GM23338 (cell line): Measurements from ENCODE around the gene RPP25. TPM values are rescaled to one million over a fixed set of nuclear protein-coding genes. Genes with fewer than 3 reads are reported as not detected.

Source experiments
- ATAC-seq: fragments of 200-7000 bp; cut with Tn5 transposase; 3 replicates; pipeline ENCODE4 v1.9.1; 2020
- DNase-seq: peaks from one replicate; pipeline ENCODE4 v3.0.0-alpha.2; 2015; ENCODE audit warnings: low spot score
- H2AFZ ChIP-seq: fragments of 200-600 bp; sonication (generic); 2 replicates; pipeline ENCODE4 v1.8.0; 2016; ENCODE audit warnings: antibody characterized with exemption, mild to moderate bottlenecking, moderate library complexity
- H3F3A ChIP-seq: fragments of 200-600 bp; sonication (generic); replicated peaks from 2 replicates; pipeline ENCODE4 v1.8.0; 2017; ENCODE audit warnings: antibody characterized with exemption, mixed run types, low read depth
- H3K27ac ChIP-seq: fragments of 200-600 bp; sonication (generic); 2 replicates; pipeline ENCODE4 v1.6.1; 2016; ENCODE audit warnings: low read depth
- H3K27me3 ChIP-seq: fragments of 200-600 bp; sonication (generic); 2 replicates; pipeline ENCODE4 v1.8.0; 2016; ENCODE audit warnings: mild to moderate bottlenecking, mixed run types, moderate library complexity; ENCODE audit not compliant: insufficient read depth
- H3K36me3 ChIP-seq: fragments of 200-600 bp; sonication (generic); 2 replicates; pipeline ENCODE4 v1.8.0; 2016; ENCODE audit warnings: mild to moderate bottlenecking; ENCODE audit not compliant: insufficient read depth
- H3K4me1 ChIP-seq: fragments of 200-600 bp; sonication (generic); 2 replicates; pipeline ENCODE4 v1.8.0; 2016; ENCODE audit warnings: mild to moderate bottlenecking, moderate library complexity; ENCODE audit not compliant: insufficient read depth
- H3K4me2 ChIP-seq: fragments of 200-600 bp; sonication (generic); 2 replicates; pipeline ENCODE4 v1.7.1; 2017; ENCODE audit warnings: mixed run types
- H3K4me3 ChIP-seq: fragments of 200-600 bp; sonication (generic); 2 replicates; pipeline ENCODE4 v1.6.1; 2016; ENCODE audit warnings: mixed run types
- H3K79me2 ChIP-seq: fragments of 200-600 bp; sonication (generic); replicated peaks from 2 replicates; pipeline ENCODE4 v1.8.0; 2017; ENCODE audit warnings: mild to moderate bottlenecking; ENCODE audit not compliant: insufficient read depth
- H3K9me2 ChIP-seq: fragments of 200-600 bp; sonication (generic); 2 replicates; pipeline ENCODE4 v1.8.0; 2017; ENCODE audit not compliant: insufficient read depth
- H4K20me1 ChIP-seq: fragments of 200-600 bp; sonication (generic); replicated peaks from 2 replicates; pipeline ENCODE4 v1.8.0; 2017; ENCODE audit warnings: mild to moderate bottlenecking; ENCODE audit not compliant: insufficient read depth
- H3K27ac Mint-ChIP-seq: 2 replicates; pipeline ENCODE4 v1.8.0; 2020; ENCODE audit warnings: inconsistent platforms, mild to moderate bottlenecking, moderate library complexity, mixed read lengths
- H3K27me3 Mint-ChIP-seq: 3 replicates; pipeline ENCODE4 v1.8.0; 2022; ENCODE audit warnings: low read depth, mild to moderate bottlenecking, moderate library complexity, mixed read lengths, inconsistent platforms; ENCODE audit not compliant: insufficient read depth, poor library complexity
- H3K36me3 Mint-ChIP-seq: 3 replicates; pipeline ENCODE4 v1.8.0; 2021; ENCODE audit warnings: low read depth, mild to moderate bottlenecking, inconsistent platforms, moderate library complexity, mixed read lengths
- H3K4me1 Mint-ChIP-seq: 3 replicates; pipeline ENCODE4 v1.8.0; 2020; ENCODE audit warnings: mild to moderate bottlenecking, inconsistent platforms, mixed read lengths
- H3K4me3 Mint-ChIP-seq: 3 replicates; pipeline ENCODE4 v1.8.0; 2021; ENCODE audit warnings: moderate library complexity, mild to moderate bottlenecking, inconsistent platforms, mixed read lengths
- H3K9me3 Mint-ChIP-seq: 3 replicates; pipeline ENCODE4 v1.8.0; 2020; ENCODE audit warnings: moderate library complexity, mild to moderate bottlenecking, inconsistent platforms, mixed read lengths
- CREB1 ChIP-seq: fragments of 250-450 bp; sonication (Bioruptor Pico); IDR thresholded peaks from 2 replicates; pipeline ENCODE4 v1.5.0; 2020; ENCODE audit warnings: low read depth, mild to moderate bottlenecking, moderate library complexity
- EZH2 ChIP-seq: fragments of 200-600 bp; sonication (generic); IDR thresholded peaks from one replicate; pipeline ENCODE4 v1.8.0; 2017; ENCODE audit warnings: antibody characterized with exemption, mild to moderate bottlenecking, low read depth; ENCODE audit not compliant: unreplicated experiment
- JUNB ChIP-seq: IDR thresholded peaks from one replicate; pipeline ENCODE4 v1.6.1; 2016; ENCODE audit warnings: antibody characterized with exemption; ENCODE audit not compliant: unreplicated experiment
- polyA plus RNA-seq: library from polyadenylated mRNA; unstranded; fragments of >200 nt; fragmentation: Nextera tagmentation; extraction: Ambion mirVana; gene quantifications from 2 replicates; pipeline ENCODE4 v1.2.1, GENCODE V29; 2016
- total RNA-seq: library from RNA; depleted of rRNA; stranded (reverse); fragments of >200 nt; shearing (Covaris generic); gene quantifications from 2 replicates; pipeline ENCODE4 v1.2.3, GENCODE V29; 2014
- TF ChIP-seq, protein P1 (sequence below): fragments of 250-450 bp; sonication (Bioruptor Pico); IDR thresholded peaks from 2 replicates; pipeline ENCODE4 v1.5.0; 2020; ENCODE audit warnings: mild to moderate bottlenecking, moderate library complexity
- TF ChIP-seq, protein P2 (sequence below), 2 experiments: fragments of 200-600 bp in 1 of 2; sonication (generic) in 1 of 2; conservative IDR thresholded peaks; 2 replicates each; pipeline versions ENCODE4 v1.5.1 to v1.6.1; 2016 to 2017; ENCODE audit warnings: antibody characterized with exemption in 2 of 2, low read depth in 2 of 2, mild to moderate bottlenecking in 2 of 2, moderate library complexity in 1 of 2
- TF ChIP-seq, protein P3 (sequence below): IDR thresholded peaks from 2 replicates; pipeline ENCODE4 v1.6.1; 2016; ENCODE audit warnings: antibody characterized with exemption

The RPP25 gene
- total and polyA plus RNA-seq, 2 experiments from 2014 or later = 14.8 to 18.8 TPM

DNA sequence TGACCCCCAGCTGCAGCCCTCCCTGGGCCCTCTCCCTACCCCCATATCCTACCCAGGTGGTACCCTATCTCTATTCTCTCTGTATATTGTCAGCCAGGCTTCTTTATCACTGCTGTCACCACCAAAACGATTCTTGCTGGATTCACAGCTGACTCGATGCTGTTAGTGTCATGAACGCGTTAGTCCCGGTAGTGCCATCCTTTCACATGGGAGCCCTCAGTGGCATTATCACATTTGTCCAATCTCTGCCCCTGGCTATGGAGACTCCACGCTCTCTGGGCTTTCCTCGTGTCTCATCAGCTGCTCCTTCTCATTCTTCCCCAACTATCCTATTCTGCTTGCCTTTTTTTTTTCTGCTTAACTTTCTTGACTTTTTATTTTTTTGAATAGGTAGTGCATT is 45.8 kb upstream of the RPP25 start (continued):
- TF ChIP-seq, protein P1, sequence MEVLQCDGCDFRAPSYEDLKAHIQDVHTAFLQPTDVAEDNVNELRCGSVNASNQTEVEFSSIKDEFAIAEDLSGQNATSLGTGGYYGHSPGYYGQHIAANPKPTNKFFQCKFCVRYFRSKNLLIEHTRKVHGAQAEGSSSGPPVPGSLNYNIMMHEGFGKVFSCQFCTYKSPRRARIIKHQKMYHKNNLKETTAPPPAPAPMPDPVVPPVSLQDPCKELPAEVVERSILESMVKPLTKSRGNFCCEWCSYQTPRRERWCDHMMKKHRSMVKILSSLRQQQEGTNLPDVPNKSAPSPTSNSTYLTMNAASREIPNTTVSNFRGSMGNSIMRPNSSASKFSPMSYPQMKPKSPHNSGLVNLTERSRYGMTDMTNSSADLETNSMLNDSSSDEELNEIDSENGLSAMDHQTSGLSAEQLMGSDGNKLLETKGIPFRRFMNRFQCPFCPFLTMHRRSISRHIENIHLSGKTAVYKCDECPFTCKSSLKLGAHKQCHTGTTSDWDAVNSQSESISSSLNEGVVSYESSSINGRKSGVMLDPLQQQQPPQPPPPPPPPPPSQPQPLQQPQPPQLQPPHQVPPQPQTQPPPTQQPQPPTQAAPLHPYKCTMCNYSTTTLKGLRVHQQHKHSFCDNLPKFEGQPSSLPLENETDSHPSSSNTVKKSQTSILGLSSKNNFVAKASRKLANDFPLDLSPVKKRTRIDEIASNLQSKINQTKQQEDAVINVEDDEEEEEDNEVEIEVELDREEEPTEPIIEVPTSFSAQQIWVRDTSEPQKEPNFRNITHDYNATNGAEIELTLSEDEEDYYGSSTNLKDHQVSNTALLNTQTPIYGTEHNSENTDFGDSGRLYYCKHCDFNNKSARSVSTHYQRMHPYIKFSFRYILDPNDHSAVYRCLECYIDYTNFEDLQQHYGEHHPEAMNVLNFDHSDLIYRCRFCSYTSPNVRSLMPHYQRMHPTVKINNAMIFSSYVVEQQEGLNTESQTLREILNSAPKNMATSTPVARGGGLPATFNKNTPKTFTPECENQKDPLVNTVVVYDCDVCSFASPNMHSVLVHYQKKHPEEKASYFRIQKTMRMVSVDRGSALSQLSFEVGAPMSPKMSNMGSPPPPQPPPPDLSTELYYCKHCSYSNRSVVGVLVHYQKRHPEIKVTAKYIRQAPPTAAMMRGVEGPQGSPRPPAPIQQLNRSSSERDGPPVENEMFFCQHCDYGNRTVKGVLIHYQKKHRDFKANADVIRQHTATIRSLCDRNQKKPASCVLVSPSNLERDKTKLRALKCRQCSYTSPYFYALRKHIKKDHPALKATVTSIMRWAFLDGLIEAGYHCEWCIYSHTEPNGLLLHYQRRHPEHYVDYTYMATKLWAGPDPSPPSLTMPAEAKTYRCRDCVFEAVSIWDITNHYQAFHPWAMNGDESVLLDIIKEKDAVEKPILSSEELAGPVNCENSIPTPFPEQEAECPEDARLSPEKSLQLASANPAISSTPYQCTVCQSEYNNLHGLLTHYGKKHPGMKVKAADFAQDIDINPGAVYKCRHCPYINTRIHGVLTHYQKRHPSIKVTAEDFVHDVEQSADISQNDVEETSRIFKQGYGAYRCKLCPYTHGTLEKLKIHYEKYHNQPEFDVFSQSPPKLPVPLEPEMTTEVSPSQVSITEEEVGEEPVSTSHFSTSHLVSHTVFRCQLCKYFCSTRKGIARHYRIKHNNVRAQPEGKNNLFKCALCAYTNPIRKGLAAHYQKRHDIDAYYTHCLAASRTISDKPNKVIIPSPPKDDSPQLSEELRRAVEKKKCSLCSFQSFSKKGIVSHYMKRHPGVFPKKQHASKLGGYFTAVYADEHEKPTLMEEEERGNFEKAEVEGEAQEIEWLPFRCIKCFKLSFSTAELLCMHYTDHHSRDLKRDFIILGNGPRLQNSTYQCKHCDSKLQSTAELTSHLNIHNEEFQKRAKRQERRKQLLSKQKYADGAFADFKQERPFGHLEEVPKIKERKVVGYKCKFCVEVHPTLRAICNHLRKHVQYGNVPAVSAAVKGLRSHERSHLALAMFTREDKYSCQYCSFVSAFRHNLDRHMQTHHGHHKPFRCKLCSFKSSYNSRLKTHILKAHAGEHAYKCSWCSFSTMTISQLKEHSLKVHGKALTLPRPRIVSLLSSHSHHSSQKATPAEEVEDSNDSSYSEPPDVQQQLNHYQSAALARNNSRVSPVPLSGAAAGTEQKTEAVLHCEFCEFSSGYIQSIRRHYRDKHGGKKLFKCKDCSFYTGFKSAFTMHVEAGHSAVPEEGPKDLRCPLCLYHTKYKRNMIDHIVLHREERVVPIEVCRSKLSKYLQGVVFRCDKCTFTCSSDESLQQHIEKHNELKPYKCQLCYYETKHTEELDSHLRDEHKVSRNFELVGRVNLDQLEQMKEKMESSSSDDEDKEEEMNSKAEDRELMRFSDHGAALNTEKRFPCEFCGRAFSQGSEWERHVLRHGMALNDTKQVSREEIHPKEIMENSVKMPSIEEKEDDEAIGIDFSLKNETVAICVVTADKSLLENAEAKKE (CRISPR knock-in tag) = no peak
- TF ChIP-seq, protein P2, sequence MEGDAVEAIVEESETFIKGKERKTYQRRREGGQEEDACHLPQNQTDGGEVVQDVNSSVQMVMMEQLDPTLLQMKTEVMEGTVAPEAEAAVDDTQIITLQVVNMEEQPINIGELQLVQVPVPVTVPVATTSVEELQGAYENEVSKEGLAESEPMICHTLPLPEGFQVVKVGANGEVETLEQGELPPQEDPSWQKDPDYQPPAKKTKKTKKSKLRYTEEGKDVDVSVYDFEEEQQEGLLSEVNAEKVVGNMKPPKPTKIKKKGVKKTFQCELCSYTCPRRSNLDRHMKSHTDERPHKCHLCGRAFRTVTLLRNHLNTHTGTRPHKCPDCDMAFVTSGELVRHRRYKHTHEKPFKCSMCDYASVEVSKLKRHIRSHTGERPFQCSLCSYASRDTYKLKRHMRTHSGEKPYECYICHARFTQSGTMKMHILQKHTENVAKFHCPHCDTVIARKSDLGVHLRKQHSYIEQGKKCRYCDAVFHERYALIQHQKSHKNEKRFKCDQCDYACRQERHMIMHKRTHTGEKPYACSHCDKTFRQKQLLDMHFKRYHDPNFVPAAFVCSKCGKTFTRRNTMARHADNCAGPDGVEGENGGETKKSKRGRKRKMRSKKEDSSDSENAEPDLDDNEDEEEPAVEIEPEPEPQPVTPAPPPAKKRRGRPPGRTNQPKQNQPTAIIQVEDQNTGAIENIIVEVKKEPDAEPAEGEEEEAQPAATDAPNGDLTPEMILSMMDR (conservative IDR thresholded peaks at IDR 0.05; ENCODE audit: low read depth in 2 of 2) = no peak

DNA sequence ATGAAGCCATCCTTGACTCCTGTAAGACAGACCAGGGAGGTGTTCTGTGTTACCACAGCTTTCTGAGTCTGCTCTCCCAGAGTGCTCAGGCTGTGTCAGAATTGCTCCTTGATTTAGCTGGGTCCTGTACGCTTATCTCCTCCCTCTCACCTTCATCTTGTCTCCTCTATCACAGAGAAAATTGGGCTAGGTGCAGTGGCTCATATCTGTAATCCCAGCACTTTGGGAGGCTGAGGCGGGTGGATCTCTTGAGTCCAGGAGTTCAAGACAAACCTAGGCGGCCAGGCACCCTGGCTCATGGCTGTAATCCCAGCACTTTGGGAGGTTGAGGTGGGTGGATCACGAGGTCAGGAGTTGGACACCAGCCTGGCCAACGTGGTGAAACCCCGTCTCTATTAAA is 44.7 kb upstream of the RPP25 start:
- no peak overlapping the region for H3K4me2 ChIP-seq
- no peak overlapping the region for H3K27ac ChIP-seq
- H3K9me3 Mint-ChIP-seq = no peaks in the 10 kb centered on the region
- H3K27me3 Mint-ChIP-seq = peaks cover 14% of the 10 kb centered on the region
- no peak for ATAC-seq
- peaks cover 5% of the 10 kb centered on the region; the same call in 2 of the 3 replicates for H3K4me1 Mint-ChIP-seq
- H4K20me1 ChIP-seq = peaks cover 8% of the 10 kb centered on the region
- peaks cover 12% of the 10 kb centered on the region for H3K36me3 Mint-ChIP-seq
- H3K27ac Mint-ChIP-seq = no peak overlapping the region
- H3F3A ChIP-seq = no peaks in the 10 kb centered on the region
- no peaks in the 10 kb centered on the region; the same call in 1 of the 2 replicates for H3K36me3 ChIP-seq
- no peak for DNase-seq
- no peak overlapping the region for H3K4me3 ChIP-seq
- no peaks in the 10 kb centered on the region for H3K9me2 ChIP-seq
- H3K4me1 ChIP-seq = peaks cover 5% of the 10 kb centered on the region; the same call in 1 of the 2 replicates
- no peak overlapping the region for H3K4me3 Mint-ChIP-seq
- peaks cover 5% of the 10 kb centered on the region; the same call in 1 of the 2 replicates for H3K27me3 ChIP-seq
- no peak overlapping the region for H2AFZ ChIP-seq
- peaks cover 10% of the 10 kb centered on the region for H3K79me2 ChIP-seq
- TF ChIP-seq, protein P3, sequence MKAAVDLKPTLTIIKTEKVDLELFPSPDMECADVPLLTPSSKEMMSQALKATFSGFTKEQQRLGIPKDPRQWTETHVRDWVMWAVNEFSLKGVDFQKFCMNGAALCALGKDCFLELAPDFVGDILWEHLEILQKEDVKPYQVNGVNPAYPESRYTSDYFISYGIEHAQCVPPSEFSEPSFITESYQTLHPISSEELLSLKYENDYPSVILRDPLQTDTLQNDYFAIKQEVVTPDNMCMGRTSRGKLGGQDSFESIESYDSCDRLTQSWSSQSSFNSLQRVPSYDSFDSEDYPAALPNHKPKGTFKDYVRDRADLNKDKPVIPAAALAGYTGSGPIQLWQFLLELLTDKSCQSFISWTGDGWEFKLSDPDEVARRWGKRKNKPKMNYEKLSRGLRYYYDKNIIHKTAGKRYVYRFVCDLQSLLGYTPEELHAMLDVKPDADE = no peak
- TF ChIP-seq JUNB (no peak), CREB1 (CRISPR knock-in tag) (no peak), EZH2 (no peak)
- TF ChIP-seq, protein P1 (CRISPR knock-in tag) = no peak
